Measurements from ENCODE around the gene SKP2. TPM values are rescaled to one million over a fixed set of nuclear protein-coding genes. Genes with fewer than 3 reads are reported as not detected.

SKP2 gene
- total RNA-seq, 2 experiments from 2014 or later, result 6.3 to 7.2 TPM

DNA sequence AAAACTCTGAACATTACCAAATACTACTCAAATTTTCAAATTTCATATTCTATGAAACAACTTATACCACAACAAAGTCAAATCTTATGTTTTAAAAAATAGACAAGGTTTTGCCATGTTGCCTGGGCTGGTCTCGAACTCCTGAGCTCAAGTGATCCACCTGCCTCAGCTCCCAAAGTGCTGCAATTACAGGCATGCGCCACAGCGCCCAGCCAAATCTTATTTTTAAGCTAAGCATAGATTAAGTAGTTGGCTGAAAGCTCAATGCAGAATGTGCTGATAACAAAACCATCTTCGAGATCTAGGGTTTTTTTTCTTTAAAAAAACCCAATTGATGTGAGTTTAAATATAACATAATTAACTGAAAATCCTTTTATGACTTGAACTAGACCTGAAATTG is 6.6 kb upstream of the SKP2 start:
- H3K4me3 Mint-ChIP-seq, result no peak overlapping the region
- ATAC-seq (ENCODE audit: poor library complexity) (no peak), DNase-seq (no peak)
- ChIA-PET POLR2A (no interaction called here), CTCF (no interaction called here)
- no peaks in the 10 kb centered on the region for H3K4me1 ChIP-seq (ENCODE audit: insufficient read depth, low read length)
- H3K27me3 ChIP-seq (ENCODE audit: control insufficient read depth in 1 of 2, insufficient read depth in 2 of 2, low read length in 2 of 2), result no peaks in the 10 kb centered on the region
- TF ChIP-seq, protein P1, sequence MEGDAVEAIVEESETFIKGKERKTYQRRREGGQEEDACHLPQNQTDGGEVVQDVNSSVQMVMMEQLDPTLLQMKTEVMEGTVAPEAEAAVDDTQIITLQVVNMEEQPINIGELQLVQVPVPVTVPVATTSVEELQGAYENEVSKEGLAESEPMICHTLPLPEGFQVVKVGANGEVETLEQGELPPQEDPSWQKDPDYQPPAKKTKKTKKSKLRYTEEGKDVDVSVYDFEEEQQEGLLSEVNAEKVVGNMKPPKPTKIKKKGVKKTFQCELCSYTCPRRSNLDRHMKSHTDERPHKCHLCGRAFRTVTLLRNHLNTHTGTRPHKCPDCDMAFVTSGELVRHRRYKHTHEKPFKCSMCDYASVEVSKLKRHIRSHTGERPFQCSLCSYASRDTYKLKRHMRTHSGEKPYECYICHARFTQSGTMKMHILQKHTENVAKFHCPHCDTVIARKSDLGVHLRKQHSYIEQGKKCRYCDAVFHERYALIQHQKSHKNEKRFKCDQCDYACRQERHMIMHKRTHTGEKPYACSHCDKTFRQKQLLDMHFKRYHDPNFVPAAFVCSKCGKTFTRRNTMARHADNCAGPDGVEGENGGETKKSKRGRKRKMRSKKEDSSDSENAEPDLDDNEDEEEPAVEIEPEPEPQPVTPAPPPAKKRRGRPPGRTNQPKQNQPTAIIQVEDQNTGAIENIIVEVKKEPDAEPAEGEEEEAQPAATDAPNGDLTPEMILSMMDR (IDR thresholded peaks at IDR 0.05), result no peak
- H3K27me3 Mint-ChIP-seq, result no peaks in the 10 kb centered on the region
- peaks cover 32% of the 10 kb centered on the region for H3K4me1 Mint-ChIP-seq (ENCODE audit: low read depth)
- H3K36me3 Mint-ChIP-seq (ENCODE audit: low read depth), result peaks cover 23% of the 10 kb centered on the region
- peaks cover 3% of the 10 kb centered on the region for H3K9me3 Mint-ChIP-seq
- H3K36me3 ChIP-seq (ENCODE audit: insufficient read depth, low read length), result peaks cover 23% of the 10 kb centered on the region
- intact Hi-C loops (cut with DNase I, micrococcal nuclease), result no loop called here
- H3K27ac ChIP-seq (ENCODE audit: low read depth in 1 of 2, low read length in 2 of 2), result no peak overlapping the region
- H3K27ac Mint-ChIP-seq, result no peak overlapping the region
- H3K4me3 ChIP-seq (ENCODE audit: low read length), result no peak overlapping the region
- H3K9me3 ChIP-seq (ENCODE audit: control insufficient read depth in 1 of 2, insufficient read depth in 1 of 2, low read length in 2 of 2), result no peaks in the 10 kb centered on the region

DNA sequence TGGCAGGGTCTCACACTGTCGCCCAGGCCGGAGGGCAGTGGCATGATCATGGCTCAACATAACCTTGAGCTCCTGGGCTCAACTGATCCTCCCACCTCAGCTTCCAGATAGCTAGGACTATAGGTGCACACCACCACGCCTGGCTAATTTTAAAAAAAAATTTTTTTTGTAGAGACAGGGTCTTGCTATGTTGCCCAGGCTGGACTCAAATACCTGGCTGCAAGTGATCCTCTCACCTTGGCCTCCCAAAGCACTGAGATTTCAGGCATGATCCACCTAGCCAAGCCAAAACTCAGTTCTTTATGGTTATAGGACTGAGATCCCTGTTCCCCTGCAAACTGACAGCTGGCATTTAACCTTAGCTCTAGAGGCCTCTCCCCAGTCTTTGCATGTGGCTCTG is 5.5 kb upstream of the SKP2 start:
- H3K4me3 Mint-ChIP-seq, result no peak overlapping the region
- no peak for DNase-seq
- POLR2A ChIA-PET, result no interaction called here
- Histone ChIP-seq H3K4me1 (ENCODE audit: insufficient read depth, low read length) (peaks cover 8% of the 10 kb centered on the region), H3K9me3 (ENCODE audit: control insufficient read depth in 1 of 2, insufficient read depth in 1 of 2, low read length in 2 of 2) (no peaks in the 10 kb centered on the region), H3K27me3 (ENCODE audit: control insufficient read depth in 1 of 2, insufficient read depth in 2 of 2, low read length in 2 of 2) (no peaks in the 10 kb centered on the region), H3K27ac (ENCODE audit: low read depth in 1 of 2, low read length in 2 of 2) (no peak overlapping the region), H3K36me3 (ENCODE audit: insufficient read depth, low read length) (peaks cover 13% of the 10 kb centered on the region), H3K4me3 (ENCODE audit: low read length) (no peak overlapping the region)
- TF ChIP-seq, protein P1 (IDR thresholded peaks at IDR 0.05), result no peak
- H3K36me3 Mint-ChIP-seq (ENCODE audit: low read depth), result peaks cover 12% of the 10 kb centered on the region
- intact Hi-C loops (cut with DNase I, micrococcal nuclease), result no loop called here
- peaks cover 40% of the 10 kb centered on the region for H3K4me1 Mint-ChIP-seq (ENCODE audit: low read depth)
- no peaks in the 10 kb centered on the region for H3K27me3 Mint-ChIP-seq
- ATAC-seq (ENCODE audit: poor library complexity), result no peak
- H3K9me3 Mint-ChIP-seq, result no peaks in the 10 kb centered on the region
- H3K27ac Mint-ChIP-seq, result no peak overlapping the region
- CTCF ChIA-PET, result no interaction called here

DNA sequence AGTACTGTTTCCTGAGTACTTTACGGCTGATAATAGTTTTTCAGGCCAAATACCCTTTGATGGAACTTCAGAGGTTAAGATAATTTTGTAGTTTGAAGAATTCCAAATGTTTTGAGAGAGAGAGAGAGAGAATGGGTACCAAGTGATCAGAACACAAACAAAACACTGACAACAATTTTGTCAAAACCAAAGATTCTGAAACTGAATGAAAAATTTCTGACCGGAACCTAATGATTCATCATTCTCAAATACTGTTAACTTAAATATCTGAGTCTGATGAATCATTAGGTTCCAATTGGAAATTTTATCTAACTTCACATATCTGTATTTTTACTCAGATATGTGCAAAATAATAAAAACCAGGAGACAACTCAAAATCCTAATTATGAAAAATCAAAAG is 4.2 kb upstream of the SKP2 start:
- H3K4me1 ChIP-seq (ENCODE audit: insufficient read depth, low read length), result peaks cover 15% of the 10 kb centered on the region
- intact Hi-C loops (cut with DNase I, micrococcal nuclease), result no loop called here
- H3K27me3 ChIP-seq (ENCODE audit: control insufficient read depth in 1 of 2, insufficient read depth in 2 of 2, low read length in 2 of 2), result no peaks in the 10 kb centered on the region
- Mint-ChIP-seq H3K4me3 (peak overlapping the region; percentile 57), H3K27ac (no peak overlapping the region), H3K9me3 (no peaks in the 10 kb centered on the region), H3K4me1 (ENCODE audit: low read depth) (peaks cover 51% of the 10 kb centered on the region), H3K36me3 (ENCODE audit: low read depth) (peaks cover 16% of the 10 kb centered on the region), H3K27me3 (no peaks in the 10 kb centered on the region)
- ATAC-seq (ENCODE audit: poor library complexity) (no peak), DNase-seq (no peak)
- no peaks in the 10 kb centered on the region for H3K9me3 ChIP-seq (ENCODE audit: control insufficient read depth in 1 of 2, insufficient read depth in 1 of 2, low read length in 2 of 2)
- H3K27ac ChIP-seq (ENCODE audit: low read depth in 1 of 2, low read length in 2 of 2), result no peak overlapping the region
- TF ChIP-seq, protein P1 (IDR thresholded peaks at IDR 0.05), result no peak
- POLR2A ChIA-PET, result no interaction called here
- no peak overlapping the region for H3K4me3 ChIP-seq (ENCODE audit: low read length)
- H3K36me3 ChIP-seq (ENCODE audit: insufficient read depth, low read length), result peaks cover 6% of the 10 kb centered on the region
- CTCF ChIA-PET, result interaction anchor here (1.3 kb wide), 1 partner anchor 94 kb away, joined by 3 read pairs; the partner anchor contains the start of gene NADK2
